Endothelial cell of umbilical vein (primary cell): Measurements from ENCODE around the gene CCT2. TPM values are rescaled to one million over a fixed set of nuclear protein-coding genes. Genes with fewer than 3 reads are reported as not detected.

Experiments used
- BruUV-seq: library from RNA; stranded (reverse); fragments of 400-500 nt; replicated peaks from 2 replicates; lab custom pipeline; 2021; lab: Mats Ljungman, UMichigan
- CTCF ChIA-PET: fragments of 300-600, 350-600 bp; sonication (Branson Sonifier 250); formaldehyde crosslinking; loops from one replicate; lab custom pipeline; 2021; ENCODE audit warnings: antibody characterized with exemption, inconsistent platforms; lab: Charles Lee
- POLR2A ChIA-PET: fragments of 300-600, 350-600 bp; sonication (Branson Sonifier 250); formaldehyde crosslinking; loops from one replicate; lab custom pipeline; 2021; ENCODE audit warnings: antibody characterized with exemption, inconsistent platforms; lab: Charles Lee
- DNase-seq: peaks from one replicate; pipeline ENCODE4 v3.0.0-alpha.2; 2011; ENCODE audit warnings: low read depth, low spot score
- FAIRE-seq: peaks from 2 replicates; lab custom pipeline; 2011; peaks lifted over from hg19 to GRCh38; lab: Jason Lieb, UNC
- H2AFZ ChIP-seq: 2 replicates; pipeline ENCODE4 v1.6.0; 2012; ENCODE audit warnings: low read depth, low read length, control low read depth, inconsistent platforms
- H3K27ac ChIP-seq: 2 replicates; pipeline ENCODE4 v1.5.1; 2011; ENCODE audit warnings: low read depth, mild to moderate bottlenecking, control low read depth, low read length, moderate library complexity; ENCODE audit not compliant: insufficient read depth
- H3K27me3 ChIP-seq, 2 experiments: 2 replicates each; pipeline versions ENCODE4 v1.6.0 to v1.6.1; 2011; ENCODE audit warnings: low read length in 2 of 2, mixed read lengths in 1 of 2; ENCODE audit not compliant: control insufficient read depth in 2 of 2, insufficient read depth in 2 of 2
- H3K36me3 ChIP-seq, 2 experiments: 2 replicates in 1 of 2; 3 replicates in 1 of 2; pipeline ENCODE4 v1.5.1; 2011; ENCODE audit warnings: low read length in 2 of 2, mild to moderate bottlenecking in 1 of 2, moderate library complexity in 1 of 2; ENCODE audit not compliant: control insufficient read depth in 2 of 2, insufficient read depth in 2 of 2; ENCODE audit errors: extremely low read depth in 1 of 2
- H3K4me1 ChIP-seq: 3 replicates; pipeline ENCODE4 v1.5.1; 2011; ENCODE audit warnings: mild to moderate bottlenecking, low read length; ENCODE audit not compliant: control insufficient read depth, insufficient read depth; ENCODE audit errors: extremely low read depth
- H3K4me2 ChIP-seq: 2 replicates; pipeline ENCODE4 v1.6.1; 2011; ENCODE audit warnings: low read length, control low read depth, mixed read lengths; ENCODE audit not compliant: insufficient read depth
- H3K4me3 ChIP-seq, 3 experiments: fragments of 200-600 bp in 1 of 3; sonication (generic), shearing (Covaris generic) in 1 of 3; replicated peaks in 1 of 3; 2 replicates each; pipeline ENCODE4 v1.5.1; 2011 to 2016; ENCODE audit warnings: control low read depth in 3 of 3, low read length in 3 of 3, mild to moderate bottlenecking in 2 of 3, inconsistent platforms in 1 of 3, low read depth in 1 of 3, moderate library complexity in 1 of 3; ENCODE audit not compliant: insufficient read depth in 1 of 3
- H3K79me2 ChIP-seq: 2 replicates; pipeline ENCODE4 v1.6.0; 2012; ENCODE audit warnings: low read length, inconsistent platforms; ENCODE audit not compliant: control insufficient read depth, insufficient read depth
- H3K9ac ChIP-seq: replicated peaks from 2 replicates; pipeline ENCODE3; 2011; ENCODE audit warnings: low read length, control low read depth; ENCODE audit not compliant: insufficient read depth; ENCODE audit errors: extremely low read depth
- H3K9me1 ChIP-seq: replicated peaks from 3 replicates; pipeline ENCODE4 v1.6.0; 2011; ENCODE audit warnings: mild to moderate bottlenecking, low read length; ENCODE audit not compliant: control insufficient read depth, insufficient read depth; ENCODE audit errors: extremely low read depth
- H3K9me3 ChIP-seq: replicated peaks from 2 replicates; pipeline ENCODE4 v1.5.1; 2012; ENCODE audit warnings: low read length, inconsistent platforms; ENCODE audit not compliant: control insufficient read depth, insufficient read depth
- H4K20me1 ChIP-seq: replicated peaks from 2 replicates; pipeline ENCODE3; 2011; ENCODE audit warnings: mild to moderate bottlenecking, low read length; ENCODE audit not compliant: control insufficient read depth, insufficient read depth; ENCODE audit errors: extremely low read depth
- EZH2 ChIP-seq: IDR thresholded peaks from 2 replicates; pipeline ENCODE4 v1.6.1; 2012; ENCODE audit warnings: borderline replicate concordance, low read depth, mild to moderate bottlenecking, moderate library complexity, low read length, inconsistent platforms; ENCODE audit not compliant: severe bottlenecking
- FOS ChIP-seq: IDR thresholded peaks from 2 replicates; pipeline ENCODE4 v1.6.1; 2011; ENCODE audit warnings: mild to moderate bottlenecking, low read length, moderate library complexity, borderline replicate concordance; ENCODE audit not compliant: insufficient read depth
- GATA2 ChIP-seq: IDR thresholded peaks from 2 replicates; pipeline ENCODE4 v1.7.0; 2011; ENCODE audit warnings: low read depth, mild to moderate bottlenecking, moderate library complexity, mixed read lengths, low read length; ENCODE audit not compliant: insufficient read length, insufficient read depth
- JUN ChIP-seq: IDR thresholded peaks from 2 replicates; pipeline ENCODE4 v1.6.1; 2011; ENCODE audit warnings: borderline replicate concordance, low read depth; ENCODE audit not compliant: insufficient read length, insufficient read depth
- MYC ChIP-seq: IDR thresholded peaks from one replicate; pipeline ENCODE4 v1.6.1; 2011; ENCODE audit warnings: mild to moderate bottlenecking, low read depth, low read length
- POLR2A ChIP-seq: IDR thresholded peaks from 2 replicates; pipeline ENCODE4 v1.6.1; 2012; ENCODE audit warnings: low read depth, mild to moderate bottlenecking, control low read depth, low read length
- POLR2AphosphoS5 ChIP-seq: IDR thresholded peaks from 2 replicates; pipeline ENCODE4 v1.6.1; 2012; ENCODE audit warnings: low read depth, mild to moderate bottlenecking, control low read depth, low read length, moderate library complexity; ENCODE audit not compliant: insufficient read depth
- dilution Hi-C: fragments of 300-500 bp; cut with MboI; formaldehyde crosslinking; loops from one replicate; pipeline ENCODE4 v1.15.0; 2019; ENCODE audit warnings: low sequenced_read_pairs; ENCODE audit not compliant: extremely low pct_ligation_motif_present
- intact Hi-C: fragments of 100-400 bp; cut with micrococcal nuclease; formaldehyde crosslinking; loops from one replicate; pipeline ENCODE4 v1.10.0; 2022
- polyA plus RNA-seq, 4 experiments: library from polyadenylated mRNA; depleted of rRNA in 3 of 4; stranded (reverse) in 3 of 4; unstranded in 1 of 4; fragments of >200 nt; gene quantifications; 2 replicates each; pipeline versions ENCODE4 v1.2.1 to v1.2.3, GENCODE V29; 2011 to 2012; ENCODE audit warnings: missing spikeins in 1 of 4
- total RNA-seq: library from RNA; stranded (reverse); gene quantifications from 2 replicates; pipeline ENCODE4 v1.2.3, GENCODE V29; 2021
- TF ChIP-seq, protein P1 (sequence below), 2 donors: IDR thresholded peaks; 1 replicate in 1 of 2; 2 replicates in 1 of 2; pipeline ENCODE4 v1.5.1; 2011; ENCODE audit warnings: low read length in 2 of 2, mild to moderate bottlenecking in 2 of 2, moderate library complexity in 2 of 2, control low read depth in 1 of 2, inconsistent platforms in 1 of 2, low read depth in 1 of 2; ENCODE audit not compliant: insufficient read depth in 1 of 2; ENCODE audit errors: extremely low read depth in 1 of 2
- TF ChIP-seq, protein P2 (sequence below): IDR thresholded peaks from 2 replicates; pipeline ENCODE4 v1.6.1; 2011; ENCODE audit not compliant: insufficient read depth, insufficient read length

The CCT2 gene
- total and polyA plus RNA-seq, 2 donors (not counting 3 experiments of a cell fraction or from before 2014, with no cell fraction given) = 138 to 245 TPM

DNA sequence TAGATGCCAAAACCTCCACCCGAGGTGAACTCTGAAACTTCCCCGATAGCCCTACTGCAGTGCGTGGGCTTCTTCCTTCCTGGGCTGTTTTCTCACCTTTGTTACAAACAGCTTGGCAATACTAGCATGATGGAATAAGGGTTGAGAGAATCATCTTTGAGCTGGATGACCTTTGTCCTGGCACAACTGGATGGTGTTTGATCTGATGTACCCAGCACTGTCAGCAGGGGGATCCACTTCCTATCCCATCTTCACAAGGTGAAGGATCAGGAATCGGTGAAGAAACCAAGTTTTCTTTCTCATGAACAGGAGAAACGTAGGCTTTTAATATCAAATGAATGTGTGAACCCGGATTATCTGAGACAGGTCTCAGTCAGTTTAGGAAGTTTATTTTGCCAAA lies 44.9 kb downstream of the CCT2 start:
- no peak overlapping the region for H3K9ac ChIP-seq
- intact Hi-C loops = no loop called here

More for the DNA sequence above, 44.9 kb downstream of the CCT2 start:
- Histone ChIP-seq H2AFZ (no peak overlapping the region), H3K4me1 (no peaks in the 10 kb centered on the region), H4K20me1 (no peaks in the 10 kb centered on the region), H3K4me3 (no peak overlapping the region), H3K36me3 (no peaks in the 10 kb centered on the region), H3K79me2 (no peaks in the 10 kb centered on the region), H3K27me3 (peaks cover 0 to 2% of the 10 kb centered on the region in 2 experiments), H3K4me2 (no peak overlapping the region), H3K9me3 (no peaks in the 10 kb centered on the region), H3K27ac (no peak overlapping the region), H3K9me1 (no peaks in the 10 kb centered on the region)
- dilution Hi-C loops = no loop called here
- no TSS peak for BruUV-seq
- CTCF ChIA-PET = interaction anchor here (2.3 kb wide), 1 partner anchor 10 kb away, joined by 16 read pairs; no protein-coding TSS in a partner anchor
- FAIRE-seq = no peak
- TF ChIP-seq GATA2 (no peak), JUN (no peak), POLR2A (no peak), POLR2AphosphoS5 (no peak), MYC (no peak), EZH2 (no peak), FOS (no peak)
- TF ChIP-seq, protein P1, sequence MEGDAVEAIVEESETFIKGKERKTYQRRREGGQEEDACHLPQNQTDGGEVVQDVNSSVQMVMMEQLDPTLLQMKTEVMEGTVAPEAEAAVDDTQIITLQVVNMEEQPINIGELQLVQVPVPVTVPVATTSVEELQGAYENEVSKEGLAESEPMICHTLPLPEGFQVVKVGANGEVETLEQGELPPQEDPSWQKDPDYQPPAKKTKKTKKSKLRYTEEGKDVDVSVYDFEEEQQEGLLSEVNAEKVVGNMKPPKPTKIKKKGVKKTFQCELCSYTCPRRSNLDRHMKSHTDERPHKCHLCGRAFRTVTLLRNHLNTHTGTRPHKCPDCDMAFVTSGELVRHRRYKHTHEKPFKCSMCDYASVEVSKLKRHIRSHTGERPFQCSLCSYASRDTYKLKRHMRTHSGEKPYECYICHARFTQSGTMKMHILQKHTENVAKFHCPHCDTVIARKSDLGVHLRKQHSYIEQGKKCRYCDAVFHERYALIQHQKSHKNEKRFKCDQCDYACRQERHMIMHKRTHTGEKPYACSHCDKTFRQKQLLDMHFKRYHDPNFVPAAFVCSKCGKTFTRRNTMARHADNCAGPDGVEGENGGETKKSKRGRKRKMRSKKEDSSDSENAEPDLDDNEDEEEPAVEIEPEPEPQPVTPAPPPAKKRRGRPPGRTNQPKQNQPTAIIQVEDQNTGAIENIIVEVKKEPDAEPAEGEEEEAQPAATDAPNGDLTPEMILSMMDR (IDR thresholded peaks at IDR 0.05; ENCODE audit: extremely low read depth in 1 of 2, insufficient read depth in 1 of 2, low read depth in 1 of 2, low read length in 2 of 2) = no peak
- TF ChIP-seq, protein P2, sequence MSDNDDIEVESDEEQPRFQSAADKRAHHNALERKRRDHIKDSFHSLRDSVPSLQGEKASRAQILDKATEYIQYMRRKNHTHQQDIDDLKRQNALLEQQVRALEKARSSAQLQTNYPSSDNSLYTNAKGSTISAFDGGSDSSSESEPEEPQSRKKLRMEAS = no peak
- DNase-seq = no peak
- POLR2A ChIA-PET = no interaction called here
